ENCODE data around the gene FILIP1.
"Not testable (repeated sequence)": the region's sequence is repeated elsewhere in the genome, so short reads cannot be mapped to it uniquely, and the experiment has no call there.

FILIP1 gene

GRCh38 chr6:75449630-75450206 lies 43.9 kb downstream of the FILIP1 start:
- no peak for DNase-seq

GRCh38 chr6:75446241-75446880 lies 47.2 kb downstream of the FILIP1 start:
- DNase-seq, result no peak

- DNase-seq, result no peak
These were observed 47.9 kb downstream of the FILIP1 start for GRCh38 chr6:75445738-75446137.

- DNase-seq, result no peak
These were observed 48.7 kb downstream of the FILIP1 start for GRCh38 chr6:75444899-75445298.

- DNase-seq, result not testable (repeated sequence)
These were observed 51.7 kb downstream of the FILIP1 start for GRCh38 chr6:75441883-75442282.

GRCh38 chr6:75441479-75441878 lies 52.1 kb downstream of the FILIP1 start:
- DNase-seq, result not testable (repeated sequence)

GRCh38 chr6:75438442-75439116 lies 55.0 kb downstream of the FILIP1 start:
- no peak for DNase-seq

GRCh38 chr6:75438013-75438431 lies 55.6 kb downstream of the FILIP1 start:
- DNase-seq, result no peak

- no peak for DNase-seq
These were observed 56.1 kb downstream of the FILIP1 start for GRCh38 chr6:75437421-75437891.

GRCh38 chr6:75436869-75437268 lies 56.7 kb downstream of the FILIP1 start:
- no peak for DNase-seq

GRCh38 chr6:75432809-75433208 lies 60.8 kb downstream of the FILIP1 start:
- DNase-seq, result not testable (repeated sequence)

GRCh38 chr6:75431379-75431778 lies 62.2 kb downstream of the FILIP1 start:
- DNase-seq, result no peak

GRCh38 chr6:75430631-75431325 lies 62.8 kb downstream of the FILIP1 start:
- DNase-seq, result no peak

GRCh38 chr6:75429061-75429703 lies 64.4 kb downstream of the FILIP1 start:
- no peak for DNase-seq

- no peak for DNase-seq
These were observed 65.4 kb downstream of the FILIP1 start for GRCh38 chr6:75428204-75428603.

- no peak for DNase-seq
These were observed 66.3 kb downstream of the FILIP1 start for GRCh38 chr6:75427329-75427728.

GRCh38 chr6:75424618-75425548 lies 68.7 kb downstream of the FILIP1 start:
- DNase-seq, result no peak

GRCh38 chr6:75423386-75423785 lies 70.2 kb downstream of the FILIP1 start:
- DNase-seq, result no peak

- no peak for DNase-seq
These were observed 71.5 kb downstream of the FILIP1 start for GRCh38 chr6:75422024-75422639.

GRCh38 chr6:75421316-75422023 lies 72.1 kb downstream of the FILIP1 start:
- no peak for DNase-seq

GRCh38 chr6:75419980-75420379 lies 73.6 kb downstream of the FILIP1 start:
- DNase-seq, result no peak

All from stimulated activated CD4-positive, alpha-beta T cell treated with anti-CD3 and anti-CD28 coated beads, Interleukin-12 subunit alpha, Interleukin-12 subunit beta, amount 100 ng/mL, for 4 hours (primary cell).